HG02840 (cell line): ENCODE measurements around the gene SFXN2.
"Not testable (repeated sequence)": the region's sequence is repeated elsewhere in the genome, so short reads cannot be mapped to it uniquely, and the experiment has no call there.

Source experiments
- ATAC-seq: cut with Tn5 transposase; IDR thresholded peaks from one replicate; pipeline ENCODE4 v1.9.1; 2021; ENCODE audit warnings: mild to moderate bottlenecking, moderate library complexity, moderate number of reproducible peaks; ENCODE audit not compliant: unreplicated experiment, low FRiP score

SFXN2 gene

DNA sequence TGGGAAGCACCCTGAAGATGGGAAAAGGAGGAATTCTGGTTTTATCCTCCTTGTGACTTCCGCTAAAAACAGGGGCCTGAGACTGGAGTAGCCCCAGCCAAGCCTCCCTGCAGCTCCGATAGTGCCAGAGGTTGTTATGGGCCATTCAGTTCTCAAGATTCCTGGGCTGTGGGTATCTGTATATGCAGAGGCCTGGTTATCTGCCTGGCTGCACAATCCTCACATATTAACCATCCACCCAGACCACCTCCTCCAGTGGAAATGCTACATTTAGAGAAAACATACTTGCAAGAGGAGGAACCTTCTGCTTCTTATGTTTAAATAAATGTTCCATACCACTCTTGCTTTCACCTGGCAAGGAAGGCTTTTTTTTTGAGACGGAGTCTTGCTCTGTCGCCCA lies 34.8 kb upstream of the SFXN2 start:
- no peak for ATAC-seq

DNA sequence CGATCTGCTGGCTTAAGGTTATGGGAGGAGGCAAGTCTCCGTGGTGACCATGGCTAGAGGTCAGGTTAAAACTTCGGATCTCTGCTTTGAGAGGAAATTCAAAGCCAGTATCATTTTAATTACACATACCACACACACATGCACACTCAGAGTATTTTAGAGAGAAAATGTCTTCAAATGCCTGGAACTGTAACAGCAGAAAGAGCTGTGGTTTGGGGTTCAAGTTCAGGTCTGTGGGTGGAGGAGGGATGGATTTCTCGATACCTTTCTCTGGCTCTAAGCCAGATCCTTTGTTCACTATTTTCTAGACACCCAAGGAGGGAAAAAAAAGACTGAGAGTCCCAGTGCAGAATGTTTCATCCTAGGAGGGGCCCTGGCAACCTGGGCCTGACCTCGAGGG lies 32.7 kb upstream of the SFXN2 start:
- no peak for ATAC-seq

DNA sequence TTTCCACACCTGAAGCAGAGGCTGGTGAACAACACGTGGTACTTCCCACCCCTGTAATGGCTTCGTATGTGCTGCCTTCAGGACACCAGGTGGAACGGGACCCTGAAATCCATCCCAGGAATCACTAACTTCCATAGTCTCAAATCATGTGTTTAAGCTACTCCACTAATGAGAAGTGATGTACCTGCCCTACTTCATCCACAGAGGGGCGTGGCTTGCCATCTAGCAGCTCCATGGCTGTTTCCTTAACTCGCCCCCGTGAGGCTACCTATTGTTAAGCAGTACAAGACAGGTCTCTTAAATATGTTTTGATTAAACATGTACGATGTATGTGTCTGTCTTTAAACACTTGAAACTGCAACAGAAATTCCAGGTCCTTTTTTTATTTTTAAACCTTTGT lies 32.0 kb upstream of the SFXN2 start:
- ATAC-seq, result no peak

DNA sequence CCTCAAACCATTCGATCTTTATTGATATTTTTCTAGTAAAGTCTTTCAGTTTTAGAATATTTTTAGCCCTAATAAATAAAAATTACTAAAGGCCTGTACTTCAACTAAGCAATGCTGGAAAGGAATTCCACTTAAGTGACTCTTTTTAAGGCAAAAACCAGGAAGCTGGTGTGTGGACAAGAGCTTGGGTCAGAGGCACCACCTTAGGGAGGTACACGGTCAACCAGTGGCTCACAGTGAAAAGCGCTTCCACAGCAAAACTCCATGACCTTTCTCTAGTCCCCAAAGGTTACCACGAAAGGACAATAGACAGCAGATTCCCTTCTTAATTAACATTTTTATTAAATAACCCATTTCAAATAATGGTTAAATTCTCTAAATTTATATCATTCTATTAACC lies 31.5 kb upstream of the SFXN2 start:
- ATAC-seq, result no peak

DNA sequence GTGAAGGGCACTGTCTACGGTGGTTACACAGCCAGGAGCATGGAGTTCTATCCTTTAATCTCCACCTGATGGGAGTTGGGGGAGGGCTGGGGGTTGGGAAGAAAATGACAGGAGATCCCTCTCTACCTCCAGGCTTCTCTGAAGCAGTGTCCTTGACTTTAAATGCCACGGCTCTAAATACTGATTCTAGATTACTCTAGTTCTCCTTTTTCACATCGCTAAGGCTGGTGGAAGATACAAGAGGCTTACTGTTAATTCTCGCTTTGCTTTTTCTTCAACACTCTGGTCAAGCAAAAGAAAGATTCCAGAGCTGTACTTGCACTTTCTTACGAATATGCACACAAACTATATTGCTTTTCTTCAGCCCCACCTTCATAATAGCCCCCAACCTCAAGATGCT lies 30.7 kb upstream of the SFXN2 start:
- ATAC-seq, result no peak

DNA sequence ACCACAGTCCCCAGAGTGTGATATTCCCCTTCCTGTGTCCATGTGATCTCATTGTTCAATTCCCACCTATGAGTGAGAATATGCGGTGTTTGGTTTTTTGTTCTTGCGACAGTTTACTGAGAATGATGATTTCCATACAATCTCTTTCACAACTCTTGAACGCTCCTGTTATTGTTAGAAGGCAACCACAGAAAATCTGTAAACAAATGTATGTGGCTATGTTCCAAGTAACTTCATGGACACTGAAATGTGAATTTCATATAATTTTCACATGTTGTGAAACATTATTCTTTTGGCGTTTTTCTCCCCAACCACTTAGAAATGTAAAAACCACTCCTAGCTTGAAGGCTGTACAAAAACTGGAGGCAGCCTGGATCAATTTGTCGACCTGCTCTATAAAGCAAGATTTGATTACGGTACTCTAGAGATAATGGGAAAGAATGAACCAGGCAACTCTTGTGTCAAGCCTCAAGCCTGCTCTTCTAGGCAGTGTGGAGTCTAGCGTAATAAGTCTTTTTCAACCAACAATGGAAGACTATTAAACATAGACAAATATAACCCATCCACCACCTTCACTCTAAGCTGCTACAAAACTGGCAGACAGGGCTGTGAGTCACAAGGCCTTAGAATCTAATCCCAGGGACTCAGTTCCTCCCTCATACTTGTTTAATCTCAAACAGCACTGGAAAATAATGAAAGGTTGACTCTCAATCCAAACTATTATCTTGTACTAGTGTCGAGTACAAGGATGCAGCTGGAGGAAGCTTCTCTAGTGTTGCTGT lies 23.0 kb upstream of the SFXN2 start:
- no peak for ATAC-seq

DNA sequence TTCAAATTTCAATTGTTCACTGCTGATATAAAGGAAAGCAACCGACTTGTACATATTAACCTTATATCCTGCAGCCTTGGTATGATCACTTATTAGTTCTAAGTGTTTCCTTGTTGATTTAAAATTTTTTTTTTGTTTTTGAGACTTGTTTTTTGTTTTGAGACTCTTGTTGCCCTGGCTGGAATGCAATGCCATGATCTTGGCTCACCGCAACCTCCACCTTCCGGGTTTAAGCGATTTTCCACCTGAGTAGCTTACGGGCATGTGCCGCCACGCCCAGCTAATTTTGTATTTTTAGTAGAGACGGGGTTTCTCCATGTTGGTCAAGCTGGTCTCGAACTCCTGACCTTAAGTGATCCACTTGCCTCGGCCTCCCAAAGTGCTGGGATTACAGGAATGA lies 19.0 kb upstream of the SFXN2 start:
- not testable (repeated sequence) for ATAC-seq

DNA sequence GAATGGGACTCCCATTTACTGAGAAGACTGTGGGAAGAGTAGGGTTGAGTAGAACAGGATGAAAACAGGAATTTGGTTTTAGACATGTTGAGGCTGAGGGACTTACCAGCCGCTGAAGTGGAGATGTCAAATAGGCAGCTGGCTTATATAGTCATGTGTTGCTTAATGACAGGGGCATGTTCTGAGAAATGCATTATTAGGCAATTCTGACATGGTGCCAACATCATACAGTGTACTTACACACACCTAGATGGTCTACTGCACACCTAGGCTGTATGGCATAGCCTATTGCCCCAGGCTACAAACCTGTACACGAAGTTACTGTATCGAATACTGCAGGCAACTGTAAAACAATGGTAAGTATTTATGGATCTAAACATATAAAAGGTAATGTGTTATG lies 17.7 kb upstream of the SFXN2 start:
- no peak for ATAC-seq

DNA sequence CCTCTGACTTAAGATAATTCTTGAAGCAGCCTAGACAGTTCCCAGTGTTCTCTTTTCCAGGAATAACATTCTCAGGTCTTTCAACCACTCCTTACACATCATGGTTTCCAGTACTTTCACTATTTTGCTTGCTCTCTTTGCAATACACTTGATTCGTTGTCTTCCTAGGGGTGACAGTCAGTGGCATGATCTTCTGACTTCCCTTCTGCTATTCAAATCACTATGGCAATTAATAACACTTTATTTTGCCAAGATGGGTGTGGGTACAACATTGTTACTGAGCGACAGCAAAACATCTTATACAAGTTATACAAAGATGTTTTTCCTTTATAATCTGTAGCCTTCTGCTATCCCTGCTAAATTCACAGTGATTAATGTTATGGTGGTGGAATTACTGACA lies 15.5 kb upstream of the SFXN2 start:
- no peak for ATAC-seq

DNA sequence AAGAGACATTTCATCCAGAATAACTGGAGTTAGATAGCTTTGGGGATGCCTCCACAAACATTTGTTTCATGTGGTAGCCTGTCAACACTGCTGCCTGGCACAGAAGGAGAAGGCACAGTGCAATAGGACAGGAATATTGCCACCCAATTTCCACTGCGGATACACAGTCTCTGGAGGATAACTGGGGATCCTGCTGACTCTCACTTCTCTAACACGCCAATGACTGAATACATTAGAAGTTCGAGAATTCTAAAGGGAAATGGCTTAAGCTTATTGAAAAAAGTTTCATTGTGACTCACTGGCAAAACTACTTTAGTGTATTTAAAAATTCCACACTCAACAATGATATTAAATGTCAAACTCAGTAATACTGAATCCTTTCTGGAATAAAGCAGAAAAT lies 13.2 kb upstream of the SFXN2 start:
- no peak for ATAC-seq

DNA sequence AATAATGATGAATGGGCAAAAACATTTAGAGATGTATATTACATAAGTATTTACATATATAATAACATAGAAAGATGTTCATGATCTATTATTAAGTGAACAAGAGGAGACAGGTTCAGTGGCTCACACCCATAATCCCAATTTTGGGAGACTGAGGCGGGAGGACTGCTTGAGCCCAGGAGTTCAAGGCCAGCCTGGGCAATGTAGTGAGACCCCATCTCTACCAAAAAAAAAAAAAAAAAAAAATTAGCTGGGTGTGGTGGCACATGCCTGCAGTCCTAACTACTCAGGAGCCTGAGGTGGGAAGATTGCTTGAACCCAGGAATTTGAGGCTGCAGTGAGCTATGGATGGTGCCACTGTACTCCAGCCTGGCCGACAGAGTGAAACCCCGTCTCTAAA lies 12.6 kb upstream of the SFXN2 start:
- ATAC-seq, result no peak

DNA sequence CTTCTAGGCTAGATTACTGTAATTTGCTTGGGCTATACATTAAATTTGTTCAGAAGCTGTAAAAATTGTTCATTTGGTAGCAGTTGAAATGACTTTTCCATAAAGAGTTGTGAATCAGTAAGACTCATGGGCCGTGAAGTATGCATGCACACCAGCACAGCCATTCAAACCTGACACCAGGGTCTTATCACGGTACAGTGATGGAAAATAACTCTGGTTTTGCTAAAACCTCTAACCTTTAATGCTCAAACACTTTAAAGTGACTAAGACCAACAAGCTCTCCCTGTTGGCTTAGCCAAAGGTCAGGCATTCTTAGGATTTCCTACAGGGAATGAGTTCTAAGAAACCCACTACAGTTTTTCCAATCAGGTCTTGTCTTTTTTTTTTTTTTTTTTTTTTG lies 11.7 kb upstream of the SFXN2 start:
- ATAC-seq, result no peak

DNA sequence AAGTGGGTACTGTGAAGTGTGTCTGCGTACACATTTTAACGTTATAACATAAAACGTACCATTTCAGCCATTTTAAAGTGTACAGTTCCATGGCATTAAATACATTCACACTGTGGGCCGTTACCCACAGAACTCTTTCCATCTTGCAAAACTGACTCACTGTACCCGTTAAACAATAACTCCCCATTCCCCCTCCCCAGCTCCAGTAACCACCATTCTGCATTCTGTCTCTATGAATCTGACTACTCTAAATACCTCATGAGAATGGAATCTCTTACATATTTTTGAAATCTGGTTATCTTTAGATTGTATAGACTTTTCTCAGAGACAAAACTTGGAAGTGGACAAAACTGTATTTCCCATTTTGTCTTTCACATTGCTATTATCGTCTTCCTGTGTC lies 9.5 kb upstream of the SFXN2 start:
- ATAC-seq, result no peak

DNA sequence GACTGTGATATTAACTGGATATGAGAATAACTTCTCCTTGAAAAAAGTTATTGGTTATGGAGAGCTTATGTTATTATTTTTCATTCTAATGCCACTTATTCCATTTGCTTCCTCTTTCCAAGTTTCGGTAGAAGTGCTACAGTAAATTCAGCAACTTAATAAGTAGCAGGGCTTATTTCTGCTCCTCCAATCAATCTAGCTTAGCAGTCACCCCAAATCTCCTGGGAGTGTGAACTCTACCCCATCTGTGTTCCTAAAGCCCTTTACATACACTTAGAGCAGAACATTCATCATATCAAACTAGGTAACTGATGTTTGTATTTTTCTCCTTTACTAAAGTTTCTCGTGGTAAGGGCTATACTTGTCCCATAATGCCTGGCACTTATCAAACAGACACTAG lies 8.9 kb upstream of the SFXN2 start:
- ATAC-seq, result no peak

DNA sequence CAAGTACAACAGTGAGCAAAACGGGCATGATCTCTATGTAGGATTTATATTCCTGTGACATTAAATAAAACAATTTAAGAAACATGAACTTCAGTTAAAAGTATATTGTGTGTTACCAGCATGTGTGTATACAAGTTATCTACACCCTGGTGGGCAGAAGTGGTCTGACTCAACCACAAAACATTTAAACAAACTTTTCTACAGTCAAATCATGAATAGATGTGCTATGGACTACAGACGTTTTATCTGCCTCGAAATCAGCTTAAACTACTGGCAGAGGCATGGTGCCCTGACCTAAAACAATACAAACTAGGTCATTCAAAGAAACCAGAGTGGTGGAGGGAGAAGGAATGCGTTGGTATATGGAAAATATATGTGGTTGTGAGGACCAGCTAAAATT lies 3.8 kb upstream of the SFXN2 start:
- ATAC-seq, result no peak

DNA sequence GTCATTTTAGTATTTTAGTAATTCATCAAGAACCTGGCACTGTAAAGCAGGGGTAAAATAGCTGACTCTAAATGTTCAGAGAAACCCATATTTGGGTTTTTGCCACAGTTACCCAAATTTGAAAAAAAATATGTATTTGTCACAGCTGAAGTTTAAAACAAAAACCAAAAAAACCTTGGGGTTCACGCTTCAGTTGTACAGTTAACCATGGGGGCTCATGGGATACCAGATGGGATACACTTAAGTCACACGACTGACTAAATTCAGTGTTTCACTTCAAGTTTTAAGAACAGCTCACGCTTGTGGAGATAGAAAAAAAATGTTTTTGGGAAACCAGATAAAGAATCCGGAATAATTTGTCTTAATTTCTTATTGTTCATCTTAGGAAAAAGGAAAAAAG lies 2.3 kb upstream of the SFXN2 start:
- no peak for ATAC-seq

DNA sequence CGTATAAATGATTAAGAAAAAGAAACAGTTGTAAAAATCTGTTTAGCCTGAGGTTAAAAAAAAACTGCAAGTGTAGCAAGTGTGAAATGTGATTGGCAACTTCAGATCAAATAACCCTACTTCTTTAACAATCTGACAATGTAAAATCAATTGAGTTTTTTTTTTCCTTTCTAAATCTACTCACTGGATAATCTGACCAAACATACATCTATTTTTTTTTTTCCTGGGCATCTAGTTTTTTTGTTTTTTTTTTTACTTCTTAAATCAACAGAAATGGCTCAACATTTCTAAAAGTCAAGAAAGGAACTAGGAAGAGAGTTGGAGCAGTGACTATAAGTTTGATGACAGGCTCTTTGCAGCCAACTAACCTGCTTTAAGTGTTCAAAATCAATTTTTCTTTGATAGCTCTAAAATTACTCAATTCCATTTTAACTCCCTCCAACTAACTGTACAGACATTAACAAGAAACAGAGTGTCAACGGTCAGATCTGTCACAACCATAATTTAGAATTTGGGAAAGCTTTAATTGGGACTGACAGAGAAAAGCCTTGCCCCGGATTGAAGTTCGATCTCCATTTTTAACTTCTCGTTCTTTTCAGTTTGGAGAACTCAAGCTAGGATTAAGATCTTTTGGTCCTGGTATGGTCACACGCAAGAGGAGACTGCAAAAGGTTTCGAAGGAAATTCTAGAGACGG lies 1.4 kb upstream of the SFXN2 start:
- ATAC-seq, result no peak

DNA sequence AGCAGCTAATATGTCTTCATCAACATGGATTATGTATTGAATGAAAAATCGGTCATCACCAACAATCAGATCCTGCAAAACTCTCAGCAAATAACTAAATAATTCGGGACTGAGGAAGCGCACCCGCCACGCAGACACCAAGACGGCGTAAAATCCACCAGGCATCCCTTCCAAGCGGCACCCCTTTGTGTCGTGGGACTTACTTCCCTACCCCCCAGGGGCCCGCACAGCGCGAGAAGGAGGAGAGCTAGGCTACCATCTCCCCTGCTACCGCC lies 960 bp upstream of the SFXN2 start:
- ATAC-seq, result no peak

DNA sequence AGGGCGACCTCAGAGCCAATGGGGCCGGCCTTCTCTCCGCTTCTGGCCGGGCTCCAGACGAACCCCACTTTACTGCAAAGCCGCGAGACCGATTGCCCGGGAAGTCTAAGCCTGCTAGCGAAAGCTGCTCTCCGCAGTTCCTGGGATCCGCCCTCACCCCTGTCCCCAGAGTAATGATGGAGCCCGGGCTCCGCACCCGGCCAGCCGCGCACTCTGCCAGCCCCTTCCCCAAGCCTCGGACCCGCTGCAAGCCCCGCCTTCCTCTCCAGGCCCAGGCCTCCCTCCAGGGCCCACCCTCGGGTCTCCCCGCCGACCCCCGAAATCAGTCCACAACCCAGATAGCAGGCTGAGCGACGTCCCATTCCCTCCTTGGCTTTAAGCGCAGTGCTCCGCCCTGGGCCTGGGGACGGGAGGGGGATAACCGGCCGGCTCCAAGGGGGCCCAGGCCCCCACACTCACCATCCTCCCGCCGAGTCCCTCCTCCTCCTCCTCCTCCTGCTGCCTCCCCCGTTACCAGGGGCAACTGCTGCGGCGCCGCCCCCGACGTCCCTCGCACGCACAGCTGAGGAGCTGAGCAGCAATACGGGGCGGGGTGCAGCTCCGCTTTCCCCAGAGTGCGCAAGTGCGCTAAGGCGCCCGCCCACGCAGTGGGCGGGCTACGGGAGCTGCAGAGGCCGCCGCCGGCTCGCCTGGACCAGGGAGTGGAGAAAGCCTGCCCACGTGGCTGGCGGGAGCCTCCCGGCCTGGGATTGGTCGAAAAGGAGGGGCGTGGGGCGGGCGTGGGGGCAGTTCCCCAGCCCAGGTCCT lies 419 bp upstream of the SFXN2 start, which contains the start of gene ARL3:
TSS of gene ARL3 (minus strand) at position 584 of the 807 bp plus-strand sequence. CDS start at position 462, 122 bp downstream.
- ATAC-seq, result peak; percentile 81

DNA sequence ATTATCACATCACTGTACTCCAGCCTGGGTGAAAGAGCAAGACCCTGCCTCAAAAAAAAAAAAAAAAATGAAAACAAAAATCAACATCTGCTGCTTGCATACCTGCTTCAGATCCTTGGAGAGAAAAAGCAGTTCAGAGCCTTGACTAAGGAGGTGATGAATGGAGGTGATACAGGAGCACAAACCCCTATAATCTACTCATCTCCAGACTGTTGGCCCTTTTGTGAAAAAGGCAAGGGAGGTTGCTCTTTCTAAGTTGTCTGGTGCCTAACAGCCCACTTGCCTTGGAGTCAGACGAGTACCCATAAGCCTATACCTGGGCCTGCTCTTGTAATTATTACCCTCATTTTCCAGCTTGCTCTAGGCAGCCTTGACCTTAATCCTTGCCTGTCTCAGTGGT lies 1.4 kb downstream of the SFXN2 start:
- no peak for ATAC-seq

DNA sequence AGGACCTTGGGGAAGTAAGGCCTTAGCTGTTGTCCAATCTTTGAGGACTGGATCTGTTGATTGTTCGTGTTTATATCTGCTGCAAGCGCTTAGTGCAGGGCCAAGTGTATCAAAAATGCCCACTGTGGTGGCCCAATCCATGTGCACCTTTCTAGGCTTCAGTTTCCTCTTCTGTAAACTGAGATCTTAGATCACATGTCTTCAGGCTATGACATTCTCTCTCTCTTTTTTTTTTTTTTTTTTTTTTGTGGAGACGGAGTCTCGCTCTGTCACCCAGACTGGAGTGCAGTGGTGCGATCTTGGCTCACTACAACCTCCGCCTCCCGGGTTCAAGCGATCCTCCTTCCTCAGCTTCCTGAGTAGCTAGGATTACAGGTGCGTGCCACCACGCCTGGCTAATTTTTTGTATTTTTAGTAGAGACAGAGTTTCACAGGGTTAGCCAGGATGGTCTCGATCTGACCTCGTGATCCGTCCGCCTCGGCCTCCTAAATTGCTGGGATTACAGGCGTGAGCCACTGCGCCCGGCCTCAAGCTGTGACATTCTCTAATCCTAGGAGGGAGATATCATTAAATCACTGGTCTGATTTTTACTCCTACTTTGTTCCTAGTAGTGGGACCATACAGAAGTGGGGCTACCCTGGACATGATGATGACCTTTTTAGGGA lies 2.6 kb downstream of the SFXN2 start:
- not testable (repeated sequence) for ATAC-seq
